Upper lobe of left lung (tissue), 6 donors: ENCODE measurements around the gene THAP12. TPM values are rescaled to one million over a fixed set of nuclear protein-coding genes. Genes with fewer than 3 reads are reported as not detected.

ENCODE experiments used
- ATAC-seq, 2 donors: fragments of 200-7000 bp; cut with Tn5 transposase; one replicate each; pipeline ENCODE4 v1.9.1; 2022; ENCODE audit warnings: mild to moderate bottlenecking in 2 of 2, moderate library complexity in 2 of 2; ENCODE audit not compliant: low FRiP score in 2 of 2
- DNase-seq, 2 donors: peaks; one replicate each; pipeline ENCODE4 v3.0.0-alpha.2; 2019 to 2020
- H3K27ac ChIP-seq, 4 donors: fragments of 200-600 bp; sonication (generic); one replicate each; pipeline ENCODE4 v1.5.1; 2016 to 2019
- H3K27me3 ChIP-seq, 4 donors: fragments of 200-600 bp; sonication (generic); one replicate each; pipeline ENCODE4 v1.5.1; 2017 to 2019
- H3K36me3 ChIP-seq, 4 donors: fragments of 200-600 bp; sonication (generic); one replicate each; pipeline ENCODE4 v1.5.1; 2016 to 2019
- H3K4me1 ChIP-seq, 4 donors: fragments of 200-600 bp; sonication (generic); one replicate each; pipeline ENCODE4 v1.5.1; 2018 to 2019
- H3K4me3 ChIP-seq, 4 donors: fragments of 200-600 bp; sonication (generic); one replicate each; pipeline ENCODE4 v1.5.1; 2017 to 2019; ENCODE audit warnings: mild to moderate bottlenecking in 2 of 4, moderate library complexity in 1 of 4
- H3K9me3 ChIP-seq, 4 donors: fragments of 200-600 bp; sonication (generic); one replicate each; pipeline ENCODE4 v1.5.1; 2018 to 2019
- CTCF ChIP-seq, 6 experiments: fragments of 450-650 bp in 4 of 6; fragments of 200-600 bp in 2 of 6; sonication (generic) in 2 of 6; IDR thresholded peaks; one replicate each; pipeline ENCODE4 v1.5.1; 2016 to 2019; ENCODE audit warnings: antibody characterized with exemption in 6 of 6
- EP300 ChIP-seq, 4 donors: sonication (generic); formaldehyde crosslinking; IDR thresholded peaks; one replicate each; pipeline ENCODE4 v1.5.1; 2017; ENCODE audit warnings: antibody characterized with exemption in 4 of 4, control low read depth in 2 of 4
- POLR2A ChIP-seq, 4 donors: fragments of 450-650 bp; IDR thresholded peaks; one replicate each; pipeline ENCODE4 v1.5.1; 2016 to 2017; ENCODE audit warnings: antibody characterized with exemption in 4 of 4, mild to moderate bottlenecking in 2 of 4
- POLR2AphosphoS5 ChIP-seq, 2 donors: sonication (generic); formaldehyde crosslinking; IDR thresholded peaks; one replicate each; pipeline ENCODE4 v1.5.1; 2017; ENCODE audit warnings: antibody characterized with exemption in 2 of 2
- WGBS, 2 donors: methylation state at CpG; one replicate each; pipeline ENCODE4 v1.1.5; 2017 to 2018; 5-methylcytosine and 5-hydroxymethylcytosine counted together
- total RNA-seq, 6 donors: library from RNA; depleted of rRNA in 4 of 6; stranded (reverse); fragments of >200 nt in 4 of 6; gene quantifications; one replicate each; pipeline versions ENCODE4 v1.1.0 to v1.2.1, GENCODE V29; 2016 to 2021
- donor health status: DM: no; HTN: no; CAD: no; lungs with moderate emphysema.
- donor health status: DM: no; HTN: yes; CAD: no; lungs with severe emphysema.

THAP12 gene
- total RNA-seq, 6 donors from 2014 or later, result 9.1 to 35.8 (median 34.2) TPM

DNA sequence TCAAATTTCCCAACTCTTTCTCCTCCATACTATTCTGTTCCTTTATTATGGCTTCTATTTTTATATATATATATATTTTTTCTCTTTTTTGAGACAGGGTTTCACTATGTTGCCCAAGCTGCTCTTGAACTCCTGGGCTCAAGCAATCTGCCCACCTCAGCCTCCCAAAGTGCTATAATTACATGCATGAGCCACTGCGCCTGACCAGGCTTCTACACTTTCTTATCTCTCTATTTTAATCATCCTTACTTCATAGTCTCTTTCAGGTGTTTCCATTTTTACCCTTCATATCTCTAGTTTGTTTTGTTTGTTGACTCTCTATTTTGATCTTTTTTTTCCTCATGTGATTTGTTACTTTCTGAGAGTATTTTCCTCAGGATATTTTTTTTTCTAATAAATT, 20.0 kb upstream of the THAP12 start:
- Histone ChIP-seq H3K9me3 (no peaks in the 10 kb centered on the region), H3K4me1 (no peaks in the 10 kb centered on the region), H3K27me3 (no peaks in the 10 kb centered on the region), H3K36me3 (no peaks in the 10 kb centered on the region), H3K4me3 (no peak overlapping the region), H3K27ac (no peak overlapping the region)
- DNase-seq (no peak), ATAC-seq (no peak)
- TF ChIP-seq EP300 (IDR thresholded peaks at IDR 0.05), result no peak
- TF ChIP-seq POLR2AphosphoS5 (IDR thresholded peaks at IDR 0.05), result no peak
- no peak for TF ChIP-seq CTCF (IDR thresholded peaks at IDR 0.05)
- TF ChIP-seq POLR2A (IDR thresholded peaks at IDR 0.05), result no peak
- WGBS, 2 donors, result 81 to 88% methylated on average over 1 of the region's 1 CpG

DNA sequence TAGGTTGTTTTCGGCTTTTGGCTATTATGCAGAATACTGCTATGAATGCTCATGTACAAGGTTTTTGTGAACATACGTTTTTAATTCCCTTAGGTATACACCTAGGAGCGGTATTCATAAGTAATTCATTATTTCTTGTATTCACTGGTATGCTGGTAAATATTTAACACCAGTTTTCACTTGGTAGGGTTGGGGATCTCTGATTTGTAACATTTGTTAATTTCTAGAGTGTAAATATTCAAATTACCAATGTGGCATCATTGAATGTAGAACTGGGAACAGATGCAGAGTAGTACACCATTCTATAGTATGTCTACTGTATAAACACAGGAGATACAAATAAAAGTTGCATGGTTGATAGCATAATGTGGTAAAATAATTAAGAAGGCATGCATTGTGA, 16.5 kb upstream of the THAP12 start:
- no peaks in the 10 kb centered on the region for H3K4me1 ChIP-seq
- WGBS, 2 donors, result 93 to 96% methylated on average over 3 of the region's 3 CpGs
- no peak overlapping the region for H3K4me3 ChIP-seq
- no peak overlapping the region for H3K27ac ChIP-seq
- no peaks in the 10 kb centered on the region for H3K36me3 ChIP-seq
- ATAC-seq (no peak), DNase-seq (no peak)
- TF ChIP-seq EP300 (IDR thresholded peaks at IDR 0.05) (no peak), CTCF (IDR thresholded peaks at IDR 0.05) (no peak), POLR2A (IDR thresholded peaks at IDR 0.05) (no peak), POLR2AphosphoS5 (IDR thresholded peaks at IDR 0.05) (no peak)
- H3K27me3 ChIP-seq, result no peaks in the 10 kb centered on the region
- no peaks in the 10 kb centered on the region for H3K9me3 ChIP-seq

GRCh38 chr11:76395296-76395695, 14.4 kb upstream of the THAP12 start:
- H3K36me3 ChIP-seq, result no peaks in the 10 kb centered on the region
- no peak for TF ChIP-seq POLR2A (IDR thresholded peaks at IDR 0.05)
- no peak for TF ChIP-seq EP300 (IDR thresholded peaks at IDR 0.05)
- TF ChIP-seq CTCF (IDR thresholded peaks at IDR 0.05), result no peak
- no peak for TF ChIP-seq POLR2AphosphoS5 (IDR thresholded peaks at IDR 0.05)
- no peak overlapping the region for H3K4me3 ChIP-seq
- WGBS, 2 donors, result 94 to 100% methylated on average over 1 of the region's 1 CpG
- H3K9me3 ChIP-seq, result no peaks in the 10 kb centered on the region
- H3K27me3 ChIP-seq, result no peaks in the 10 kb centered on the region
- DNase-seq (no peak), ATAC-seq (no peak)
- H3K27ac ChIP-seq, result no peak overlapping the region
- no peaks in the 10 kb centered on the region for H3K4me1 ChIP-seq

DNA sequence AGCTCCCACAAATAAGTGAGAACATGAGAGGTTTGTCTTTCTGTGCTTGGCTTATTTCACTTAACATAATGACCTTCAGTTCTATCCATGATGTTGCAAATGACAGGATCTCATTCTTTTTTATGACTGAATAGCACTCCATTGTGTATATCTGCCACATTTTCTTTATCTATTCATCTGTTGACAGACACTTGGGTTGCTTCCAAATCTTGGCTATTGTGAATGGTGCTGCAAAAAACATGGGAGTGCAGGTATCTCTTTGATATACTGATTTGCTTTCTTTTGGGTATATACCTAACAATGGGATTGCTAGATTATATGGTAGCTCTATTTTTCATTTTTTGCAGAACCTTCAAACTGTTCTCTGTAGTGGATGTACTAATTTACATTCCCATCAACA, 13.5 kb upstream of the THAP12 start:
- no peak overlapping the region for H3K4me3 ChIP-seq
- no peaks in the 10 kb centered on the region for H3K27me3 ChIP-seq
- ATAC-seq (no peak), DNase-seq (no peak)
- TF ChIP-seq CTCF (IDR thresholded peaks at IDR 0.05) (no peak), POLR2AphosphoS5 (IDR thresholded peaks at IDR 0.05) (no peak), POLR2A (IDR thresholded peaks at IDR 0.05) (no peak), EP300 (IDR thresholded peaks at IDR 0.05) (no peak)
- no peaks in the 10 kb centered on the region for H3K4me1 ChIP-seq
- no peaks in the 10 kb centered on the region for H3K9me3 ChIP-seq
- no peak overlapping the region for H3K27ac ChIP-seq
- H3K36me3 ChIP-seq, result no peaks in the 10 kb centered on the region

DNA sequence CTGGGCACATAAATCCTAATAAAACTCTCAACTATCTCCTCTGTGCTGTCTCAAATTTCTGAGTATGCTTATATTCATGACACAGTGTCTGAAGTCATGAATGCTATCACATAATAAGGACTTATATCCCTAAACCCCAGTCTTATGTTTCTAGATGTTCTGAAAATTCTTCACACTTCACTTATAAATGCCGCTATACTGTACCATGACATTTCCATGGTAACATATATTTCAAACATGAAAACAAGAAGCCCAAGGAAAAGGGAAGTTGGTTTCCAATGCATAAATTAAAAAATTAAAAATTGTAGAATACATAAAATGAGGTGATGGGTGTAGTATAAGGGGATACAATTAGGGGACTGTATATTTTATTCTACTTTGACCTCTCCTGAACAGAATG, 11.9 kb upstream of the THAP12 start:
- Histone ChIP-seq H3K27me3 (no peaks in the 10 kb centered on the region), H3K9me3 (no peaks in the 10 kb centered on the region), H3K27ac (no peak overlapping the region), H3K4me3 (no peak overlapping the region), H3K4me1 (no peaks in the 10 kb centered on the region), H3K36me3 (no peaks in the 10 kb centered on the region)
- DNase-seq, result no peak
- ATAC-seq, result no peak
- 67 to 76% methylated on average over 1 of the region's 1 CpG for WGBS, 2 donors
- TF ChIP-seq EP300 (IDR thresholded peaks at IDR 0.05) (no peak), CTCF (IDR thresholded peaks at IDR 0.05) (no peak), POLR2A (IDR thresholded peaks at IDR 0.05) (no peak), POLR2AphosphoS5 (IDR thresholded peaks at IDR 0.05) (no peak)
